ENCODE measurements around the gene ETV7. TPM values are rescaled to one million over a fixed set of nuclear protein-coding genes. Genes with fewer than 3 reads are reported as not detected.

ETV7 gene
- total RNA-seq, 2 experiments from 2014 or later, result 0.33 to 0.73 TPM

GRCh38 chr6:36383606-36384005 is 3.9 kb downstream of the ETV7 start:
- Mint-ChIP-seq H3K36me3 (ENCODE audit: low read depth) (peaks cover 6% of the 10 kb centered on the region), H3K4me3 (no peak overlapping the region), H3K27ac (no peak overlapping the region), H3K4me1 (ENCODE audit: low read depth) (peaks cover 24% of the 10 kb centered on the region), H3K9me3 (no peaks in the 10 kb centered on the region), H3K27me3 (peaks cover 13% of the 10 kb centered on the region)
- Histone ChIP-seq H3K27ac (ENCODE audit: low read depth in 1 of 2, low read length in 2 of 2) (no peak overlapping the region), H3K4me3 (ENCODE audit: low read length) (no peak overlapping the region), H3K27me3 (ENCODE audit: control insufficient read depth in 1 of 2, insufficient read depth in 2 of 2, low read length in 2 of 2) (peaks cover 6 to 8% of the 10 kb centered on the region in 2 experiments), H3K36me3 (ENCODE audit: insufficient read depth, low read length) (no peaks in the 10 kb centered on the region), H3K4me1 (ENCODE audit: insufficient read depth, low read length) (peaks cover 25% of the 10 kb centered on the region), H3K9me3 (ENCODE audit: control insufficient read depth in 1 of 2, insufficient read depth in 1 of 2, low read length in 2 of 2) (no peaks in the 10 kb centered on the region)
- CTCF ChIA-PET, result interaction anchor here (1.0 kb wide), 1 partner anchor 81 kb away, joined by 3 read pairs; no protein-coding TSS in a partner anchor
- intact Hi-C loops (cut with DNase I, micrococcal nuclease), result no loop called here
- ATAC-seq (ENCODE audit: poor library complexity) (no peak), DNase-seq (peak in 1 of 14 experiments; percentile 23)
- TF ChIP-seq CTCF (IDR thresholded peaks at IDR 0.05), result no peak
- POLR2A ChIA-PET, result interaction anchor here (0.6 kb wide), 1 partner anchor 20 kb away, joined by 4 read pairs; no protein-coding TSS in a partner anchor

GRCh38 chr6:36382976-36383375 is 4.5 kb downstream of the ETV7 start:
- Mint-ChIP-seq H3K36me3 (ENCODE audit: low read depth) (peaks cover 6% of the 10 kb centered on the region), H3K27ac (no peak overlapping the region), H3K4me3 (no peak overlapping the region), H3K9me3 (no peaks in the 10 kb centered on the region), H3K27me3 (peaks cover 7% of the 10 kb centered on the region), H3K4me1 (ENCODE audit: low read depth) (peaks cover 19% of the 10 kb centered on the region)
- ChIA-PET POLR2A (interaction anchor here (0.6 kb wide), 1 partner anchor 19 kb away, joined by 4 read pairs; no protein-coding TSS in a partner anchor), CTCF (no interaction called here)
- Histone ChIP-seq H3K9me3 (ENCODE audit: control insufficient read depth in 1 of 2, insufficient read depth in 1 of 2, low read length in 2 of 2) (no peaks in the 10 kb centered on the region), H3K27me3 (ENCODE audit: control insufficient read depth in 1 of 2, insufficient read depth in 2 of 2, low read length in 2 of 2) (peaks cover 1 to 8% of the 10 kb centered on the region in 2 experiments), H3K4me1 (ENCODE audit: insufficient read depth, low read length) (peaks cover 20% of the 10 kb centered on the region), H3K36me3 (ENCODE audit: insufficient read depth, low read length) (no peaks in the 10 kb centered on the region), H3K4me3 (ENCODE audit: low read length) (no peak overlapping the region), H3K27ac (ENCODE audit: low read depth in 1 of 2, low read length in 2 of 2) (no peak overlapping the region)
- no peak for TF ChIP-seq CTCF (IDR thresholded peaks at IDR 0.05)
- ATAC-seq (ENCODE audit: poor library complexity) (no peak), DNase-seq (no peak)
- intact Hi-C loops (cut with DNase I, micrococcal nuclease), result no loop called here

GRCh38 chr6:36381502-36382389 is 5.7 kb downstream of the ETV7 start:
- Mint-ChIP-seq H3K27me3 (no peaks in the 10 kb centered on the region), H3K4me1 (ENCODE audit: low read depth) (peaks cover 13% of the 10 kb centered on the region)
- H3K36me3 ChIP-seq (ENCODE audit: insufficient read depth, low read length), result no peaks in the 10 kb centered on the region

More at GRCh38 chr6:36381502-36382389, 5.7 kb downstream of the ETV7 start:
- no peak for TF ChIP-seq CTCF (IDR thresholded peaks at IDR 0.05)
- Histone ChIP-seq H3K4me3 (ENCODE audit: low read length) (no peak overlapping the region), H3K4me1 (ENCODE audit: insufficient read depth, low read length) (peaks cover 10% of the 10 kb centered on the region), H3K27ac (ENCODE audit: low read depth in 1 of 2, low read length in 2 of 2) (no peak overlapping the region), H3K9me3 (ENCODE audit: control insufficient read depth in 1 of 2, insufficient read depth in 1 of 2, low read length in 2 of 2) (no peaks in the 10 kb centered on the region), H3K27me3 (ENCODE audit: control insufficient read depth in 1 of 2, insufficient read depth in 2 of 2, low read length in 2 of 2) (peaks cover 0 to 5% of the 10 kb centered on the region in 2 experiments)
- no peak for DNase-seq
- ChIA-PET POLR2A (no interaction called here), CTCF (interaction anchor here (1.4 kb wide), 1 partner anchor 13 kb away, joined by 3 read pairs; no protein-coding TSS in a partner anchor)
- Mint-ChIP-seq H3K27ac (no peak overlapping the region), H3K9me3 (no peaks in the 10 kb centered on the region), H3K4me3 (no peak overlapping the region), H3K36me3 (ENCODE audit: low read depth) (no peaks in the 10 kb centered on the region)
- no peak for ATAC-seq (ENCODE audit: poor library complexity)
- intact Hi-C loops (cut with DNase I, micrococcal nuclease), result no loop called here
